Hematopoietic multipotent progenitor cell treated with erythropoietin and hydrocortisone succinate and interleukin-3 and kit ligand, for 17 days (in vitro differentiated cells): ENCODE measurements around the gene CD81.

Experiments used
- DNase-seq: peaks from one replicate; pipeline ENCODE4 v3.0.0-alpha.2; 2015; ENCODE audit warnings: low spot score

CD81 gene

GRCh38 chr11:2439820-2440219 is 62.7 kb downstream of the CD81 start:
- DNase-seq: no peak

DNA sequence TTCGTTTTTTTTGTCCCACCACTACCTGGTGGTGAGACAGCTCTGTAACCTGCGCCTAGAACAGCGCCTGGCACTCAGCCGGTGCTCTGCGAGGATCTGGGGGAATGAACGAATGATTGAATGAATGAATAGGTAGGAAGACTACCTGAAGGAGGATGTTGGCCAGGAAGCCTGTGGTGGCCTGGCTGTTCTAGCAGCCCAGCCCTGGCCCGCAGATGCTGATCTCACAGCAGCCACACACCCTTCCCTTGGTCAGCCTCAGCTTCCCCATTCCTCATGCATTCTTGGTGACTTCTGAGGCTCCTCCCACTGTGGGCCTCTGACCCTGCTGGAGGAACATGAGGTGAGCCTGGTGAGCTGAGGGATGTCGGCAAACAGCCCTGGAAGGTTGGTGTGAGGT is 63.5 kb downstream of the CD81 start:
- DNase-seq: no peak

- DNase-seq: no peak
These were observed 64.1 kb downstream of the CD81 start for GRCh38 chr11:2441171-2441570.

DNA sequence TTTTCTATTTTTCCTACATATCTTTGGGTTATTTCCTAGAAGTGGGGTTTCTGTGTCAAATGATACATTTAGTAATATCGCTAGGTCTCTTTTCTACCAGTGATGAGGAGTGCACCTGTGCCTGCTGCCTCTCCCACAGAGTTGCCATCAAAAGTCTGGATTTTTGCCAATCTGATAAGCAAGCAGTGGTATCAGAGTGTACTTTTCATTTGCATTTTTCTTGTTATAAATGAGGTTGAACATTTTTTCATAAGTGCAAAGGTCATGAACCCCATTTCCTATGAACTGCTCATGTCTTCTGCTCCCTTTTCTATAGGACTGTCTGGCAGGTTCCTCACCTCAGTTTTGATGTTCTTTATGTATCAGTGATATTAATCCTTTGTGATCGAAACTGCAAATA is 65.5 kb downstream of the CD81 start:
- no peak for DNase-seq

DNA sequence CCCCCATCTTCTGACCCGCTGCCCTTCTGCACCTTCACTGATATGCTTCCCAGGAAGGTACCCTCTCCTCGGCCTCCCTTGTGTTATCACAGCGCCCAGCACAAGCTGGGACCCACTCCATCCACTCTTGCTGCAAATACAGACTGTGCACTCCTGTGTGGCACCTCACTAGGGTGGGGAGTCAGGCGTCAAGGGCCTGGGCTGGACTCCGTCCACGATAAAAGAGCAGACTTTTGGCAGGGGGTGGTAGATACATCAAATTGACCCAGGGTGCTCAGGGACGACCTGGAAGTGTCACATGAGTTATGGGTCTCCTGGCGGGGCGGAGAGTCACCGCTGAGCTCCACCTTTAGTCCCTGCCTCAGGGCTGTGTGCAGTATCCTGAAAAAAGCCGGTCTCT is 66.3 kb downstream of the CD81 start:
- no peak for DNase-seq

GRCh38 chr11:2443881-2444820 is 67.0 kb downstream of the CD81 start, which contains the start of gene TRPM5:
Gene TRPM5 (minus strand): TSS chr11:2444514. CDS start chr11:2423036, 21,478 bp downstream.
- peak; percentile 8 for DNase-seq

DNA sequence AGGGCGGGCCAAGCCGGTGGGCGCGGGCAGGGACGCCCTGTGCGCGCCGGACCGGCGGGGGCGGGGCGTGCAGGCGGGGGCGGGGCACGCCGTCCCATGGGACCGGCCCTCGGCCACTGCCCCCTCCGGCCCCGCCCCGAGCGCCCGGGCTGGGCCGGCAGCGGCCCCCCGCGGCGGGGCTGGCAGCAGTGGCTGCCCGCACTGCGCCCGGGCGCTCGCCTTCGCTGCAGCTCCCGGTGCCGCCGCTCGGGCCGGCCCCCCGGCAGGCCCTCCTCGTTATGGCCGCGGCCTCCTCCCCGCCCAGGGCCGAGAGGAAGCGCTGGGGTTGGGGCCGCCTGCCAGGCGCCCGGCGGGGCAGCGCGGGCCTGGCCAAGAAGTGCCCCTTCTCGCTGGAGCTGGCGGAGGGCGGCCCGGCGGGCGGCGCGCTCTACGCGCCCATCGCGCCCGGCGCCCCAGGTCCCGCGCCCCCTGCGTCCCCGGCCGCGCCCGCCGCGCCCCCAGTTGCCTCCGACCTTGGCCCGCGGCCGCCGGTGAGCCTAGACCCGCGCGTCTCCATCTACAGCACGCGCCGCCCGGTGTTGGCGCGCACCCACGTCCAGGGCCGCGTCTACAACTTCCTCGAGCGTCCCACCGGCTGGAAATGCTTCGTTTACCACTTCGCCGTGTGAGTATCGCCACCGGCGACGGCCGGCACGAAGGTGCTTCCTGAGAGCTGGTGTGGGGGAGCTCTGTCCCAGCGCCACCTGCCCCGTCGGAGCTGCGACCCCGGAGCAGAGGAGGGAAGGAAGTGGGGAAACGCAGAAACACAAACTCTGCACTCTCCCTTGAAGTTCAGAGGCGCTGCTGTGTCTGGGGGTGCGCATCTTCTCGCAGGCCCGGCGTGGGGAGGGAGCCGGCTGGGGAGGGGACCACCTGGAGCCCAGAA is 68.0 kb downstream of the CD81 start, which contains the start of gene KCNQ1:
Gene KCNQ1, plus strand, starts transcription at position 188 of the 925 bp plus-strand sequence. Its CDS starts 91 bp downstream, at position 279.
- DNase-seq: no peak

DNA sequence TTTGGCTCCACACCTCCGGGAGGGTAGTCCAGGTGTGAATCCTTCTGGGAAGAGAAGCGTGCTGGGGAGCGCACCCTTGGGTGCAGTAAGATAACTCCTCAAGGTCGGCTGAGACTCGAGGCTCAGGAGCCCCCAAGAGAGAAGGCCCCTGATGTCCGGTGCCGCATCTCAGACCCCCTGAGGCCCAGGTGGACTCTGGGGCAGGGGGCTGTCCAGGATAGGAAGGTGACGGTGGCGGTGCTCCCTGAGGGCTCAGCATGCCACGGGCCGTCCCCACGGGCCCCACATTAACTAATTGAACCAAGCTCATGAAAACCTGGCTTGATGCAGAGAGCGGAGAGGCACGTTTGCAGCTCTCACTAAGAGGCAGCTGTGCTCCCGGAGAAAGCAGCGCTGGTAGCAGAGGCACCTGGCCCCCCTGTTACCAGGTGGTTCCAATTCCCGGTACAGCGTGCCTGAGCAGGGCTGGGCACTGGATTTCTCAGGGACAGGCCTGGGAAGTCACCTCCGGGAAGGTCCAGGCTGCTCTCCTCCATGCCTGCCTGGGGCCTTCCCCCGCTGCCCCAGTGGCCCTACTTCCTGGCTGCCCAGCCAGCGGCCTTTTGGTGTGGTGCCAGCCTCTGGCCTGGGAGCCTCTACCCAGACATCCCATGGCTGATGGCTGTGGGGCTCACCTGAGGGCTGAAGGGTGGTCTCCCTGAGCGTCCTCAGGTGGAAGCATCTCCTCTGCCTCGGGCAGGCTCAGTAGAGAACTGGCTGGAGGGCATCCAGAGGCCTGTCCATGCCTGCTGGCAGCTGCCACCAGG is 68.8 kb downstream of the CD81 start:
- DNase-seq: no peak

DNA sequence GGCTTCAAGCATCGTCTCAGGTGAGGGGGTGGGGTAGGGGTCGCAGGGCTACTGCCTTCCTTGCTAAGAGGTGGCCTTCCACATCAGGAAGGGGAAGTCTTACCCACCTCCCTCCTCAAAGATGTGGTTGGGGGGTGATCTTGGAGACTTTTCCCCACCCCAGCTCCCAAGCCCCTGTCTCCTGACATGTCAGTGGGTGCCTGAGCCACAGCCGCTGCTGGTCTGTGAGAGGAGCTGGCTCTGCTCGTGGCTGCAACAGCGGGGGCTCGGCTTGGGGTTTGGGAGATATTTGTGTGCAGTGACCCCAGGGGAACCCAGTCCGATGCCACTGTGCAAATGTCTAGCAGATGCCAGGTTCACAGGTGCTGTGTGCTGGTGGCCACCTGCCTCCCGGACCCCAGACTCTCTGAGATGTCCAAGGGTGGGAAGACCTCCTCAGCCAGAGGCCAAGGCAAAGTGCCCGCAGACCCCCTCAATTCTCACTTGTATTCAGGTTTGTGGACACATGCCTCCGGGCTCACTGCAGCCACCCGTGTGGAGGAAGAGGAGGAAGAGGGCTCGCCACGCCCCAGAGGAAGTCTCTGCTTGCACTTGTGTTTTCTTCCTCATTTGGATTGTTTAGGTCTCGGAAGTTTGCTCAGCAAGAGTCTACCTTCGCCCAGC is 69.6 kb downstream of the CD81 start:
- DNase-seq: no peak
